ENCODE results near the gene TAF1D.

Gene TAF1D

GRCh38 chr11:93718057-93718563 lies 23.2 kb downstream of the TAF1D start:
- DNase-seq = peak; percentile 95

GRCh38 chr11:93717501-93717900 lies 23.8 kb downstream of the TAF1D start:
- DNase-seq = no peak

- no peak for DNase-seq
Measured at GRCh38 chr11:93715797-93716396, 25.4 kb downstream of the TAF1D start.

GRCh38 chr11:93712678-93713077 lies 28.6 kb downstream of the TAF1D start:
- no peak for DNase-seq

- no peak for DNase-seq
Measured at GRCh38 chr11:93710239-93710638, 31.1 kb downstream of the TAF1D start.

GRCh38 chr11:93704237-93704636 lies 37.1 kb downstream of the TAF1D start:
- no peak for DNase-seq

GRCh38 chr11:93700830-93701229 lies 40.5 kb downstream of the TAF1D start:
- DNase-seq = no peak

GRCh38 chr11:93697611-93698010 lies 43.7 kb downstream of the TAF1D start:
- no peak for DNase-seq

- DNase-seq = no peak
Measured at GRCh38 chr11:93694557-93694956, 46.7 kb downstream of the TAF1D start.

- DNase-seq = no peak
Measured at GRCh38 chr11:93694109-93694508, 47.2 kb downstream of the TAF1D start.

- DNase-seq = no peak
Measured at GRCh38 chr11:93689240-93689639, 52.1 kb downstream of the TAF1D start.

GRCh38 chr11:93686812-93687211 lies 54.5 kb downstream of the TAF1D start:
- DNase-seq = no peak

- no peak for DNase-seq
Measured at GRCh38 chr11:93686226-93686625, 55.1 kb downstream of the TAF1D start.
